ENCODE measurements around the gene HNRNPL. TPM values are rescaled to one million over a fixed set of nuclear protein-coding genes. Genes with fewer than 3 reads are reported as not detected.
"Not testable (repeated sequence)": the region's sequence is repeated elsewhere in the genome, so short reads cannot be mapped to it uniquely, and the experiment has no call there.

Gene HNRNPL
- total and polyA plus RNA-seq, 10 of the 15 experiments (the other 5 are each of a cell fraction or from before 2014, with no cell fraction given): 32.5 to 512 (median 306) TPM

- H3K79me2 ChIP-seq (ENCODE audit: control insufficient read depth, insufficient read depth, low read length): no peaks in the 10 kb centered on the region
- no peak overlapping the region for H3K4me2 ChIP-seq (ENCODE audit: control insufficient read depth, insufficient read depth)
- in situ Hi-C loops (cut with MboI) (no loop called here), intact Hi-C loops (cut with micrococcal nuclease; ENCODE audit: unreplicated experiment) (no loop called here)
- no peaks in the 10 kb centered on the region for H3K4me1 ChIP-seq (ENCODE audit: control insufficient read depth, insufficient read depth, low read length)
- no peak overlapping the region for H2AFZ ChIP-seq (ENCODE audit: control insufficient read depth, low read depth, low read length)
- no peak overlapping the region for H3K9ac ChIP-seq (ENCODE audit: control insufficient read depth, insufficient read depth, low read length)
- BruUV-seq (replicated peaks): no TSS peak
- 78% methylated on average over 10 of the region's 10 CpGs for WGBS (ENCODE audit: insufficient coverage, insufficient replicate concordance, low lambda C conversion rate, missing lambda C conversion rate)
- H3K27ac ChIP-seq (ENCODE audit: control insufficient read depth, insufficient read depth): no peak overlapping the region
- RAD21 ChIA-PET (ENCODE audit: unreplicated experiment): no interaction called here
- H3K36me3 ChIP-seq (ENCODE audit: control insufficient read depth in 2 of 2, insufficient read depth in 2 of 2, low read length in 1 of 2): no peaks in the 10 kb centered on the region
- POLR2A ChIA-PET: no interaction called here
- TF ChIP-seq PML (IDR thresholded peaks at IDR 0.05; ENCODE audit: low read length): no peak
- TF ChIP-seq IKZF2 (IDR thresholded peaks at IDR 0.05): no peak
- TF ChIP-seq MYB (IDR thresholded peaks at IDR 0.05; ENCODE audit: borderline replicate concordance, low read depth, low read length): no peak
- TF ChIP-seq RAD51 (IDR thresholded peaks at IDR 0.05): no peak
- TF ChIP-seq POLR2AphosphoS5 (IDR thresholded peaks at IDR 0.05; ENCODE audit: low read length): no peak
- TF ChIP-seq EGR1 (IDR thresholded peaks at IDR 0.05; ENCODE audit: borderline replicate concordance in 1 of 2, low read depth in 2 of 2, low read length in 2 of 2): no peak
- no peaks in the 10 kb centered on the region for H4K20me1 ChIP-seq (ENCODE audit: control insufficient read depth, insufficient read depth)
- FAIRE-seq: no peak
- ATAC-seq: no peak
- H3K9me3 ChIP-seq (replicated peaks; ENCODE audit: control insufficient read depth, insufficient read depth, low read length): no peaks in the 10 kb centered on the region; the same call in 2 of the 3 replicates
- SMC1A ChIA-PET (ENCODE audit: uncharacterized antibody, unreplicated experiment): interaction anchor here (0.8 kb wide), 1 partner anchor 89 kb away, joined by 3 read pairs; no protein-coding TSS in a partner anchor
- H3K4me3 ChIP-seq: no peak overlapping the region
- no peak for DNase-seq (ENCODE audit: low read depth, low spot score)
- CTCF ChIA-PET: interaction anchor here (1.2 kb wide), 1 partner anchor 68 kb away, joined by 3 read pairs; no protein-coding TSS in a partner anchor
- H3K27me3 ChIP-seq (replicated peaks in 1 of 2; ENCODE audit: control insufficient read depth in 2 of 2, insufficient read depth in 2 of 2, low read length in 1 of 2): no peaks in the 10 kb centered on the region
Observed at GRCh38 chr19:38799104-38799503, 50.7 kb downstream of the HNRNPL start.

- DNase-seq (ENCODE audit: low read depth, low spot score); H3K9ac ChIP-seq (ENCODE audit: control insufficient read depth, insufficient read depth, low read length); ATAC-seq; in situ Hi-C loops (cut with MboI); H3K4me3 ChIP-seq; H3K27me3 ChIP-seq (replicated peaks in 1 of 2; ENCODE audit: control insufficient read depth in 2 of 2, insufficient read depth in 2 of 2, low read length in 1 of 2); RAD21 ChIA-PET (ENCODE audit: unreplicated experiment); H4K20me1 ChIP-seq (ENCODE audit: control insufficient read depth, insufficient read depth); FAIRE-seq; H3K27ac ChIP-seq (ENCODE audit: control insufficient read depth, insufficient read depth); POLR2A ChIA-PET; H2AFZ ChIP-seq (ENCODE audit: control insufficient read depth, low read depth, low read length); intact Hi-C loops (cut with micrococcal nuclease; ENCODE audit: unreplicated experiment); SMC1A ChIA-PET (ENCODE audit: uncharacterized antibody, unreplicated experiment); H3K4me2 ChIP-seq (ENCODE audit: control insufficient read depth, insufficient read depth); H3K4me1 ChIP-seq (ENCODE audit: control insufficient read depth, insufficient read depth, low read length); H3K9me3 ChIP-seq (replicated peaks; ENCODE audit: control insufficient read depth, insufficient read depth, low read length); H3K36me3 ChIP-seq (ENCODE audit: control insufficient read depth in 2 of 2, insufficient read depth in 2 of 2, low read length in 1 of 2); H3K79me2 ChIP-seq (ENCODE audit: control insufficient read depth, insufficient read depth, low read length); BruUV-seq (replicated peaks): not testable (repeated sequence)
- 100% methylated on average over 2 of the region's 33 CpGs for WGBS (ENCODE audit: insufficient coverage, insufficient replicate concordance, low lambda C conversion rate, missing lambda C conversion rate)
- CTCF ChIA-PET: interaction anchor here (1.2 kb wide), 1 partner anchor 69 kb away, joined by 3 read pairs; no protein-coding TSS in a partner anchor
Observed at GRCh38 chr19:38797781-38798180, 52.0 kb downstream of the HNRNPL start.
